ENCODE data around the gene HES4.
"Not testable (repeated sequence)": the region's sequence is repeated elsewhere in the genome, so short reads cannot be mapped to it uniquely, and the experiment has no call there.

The HES4 gene

GRCh38 chr1:978069-978834 lies 21.6 kb downstream of the HES4 start:
- no peak for TF ChIP-seq CTCF (conservative IDR thresholded peaks at IDR 0.05; ENCODE audit: low read length)
- no peak for DNase-seq (ENCODE audit: low read depth)
- no peak overlapping the region for H3K4me3 ChIP-seq (ENCODE audit: low read length)

GRCh38 chr1:976791-977190 lies 23.1 kb downstream of the HES4 start:
- not testable (repeated sequence) for DNase-seq (ENCODE audit: low read depth); H3K4me3 ChIP-seq (ENCODE audit: low read length)

GRCh38 chr1:975896-976683 lies 23.8 kb downstream of the HES4 start:
- DNase-seq (ENCODE audit: low read depth), result peak; percentile 67
- no peak overlapping the region for H3K4me3 ChIP-seq (ENCODE audit: low read length)
- peak; percentile 64 for TF ChIP-seq CTCF (conservative IDR thresholded peaks at IDR 0.05; ENCODE audit: low read length)

GRCh38 chr1:975365-975764 lies 24.5 kb downstream of the HES4 start:
- TF ChIP-seq CTCF (conservative IDR thresholded peaks at IDR 0.05; ENCODE audit: low read length), result no peak
- DNase-seq (ENCODE audit: low read depth), result no peak
- H3K4me3 ChIP-seq (ENCODE audit: low read length), result no peak overlapping the region

- no peak for TF ChIP-seq CTCF (conservative IDR thresholded peaks at IDR 0.05; ENCODE audit: low read length)
- H3K4me3 ChIP-seq (ENCODE audit: low read length), result no peak overlapping the region
- no peak for DNase-seq (ENCODE audit: low read depth)
Measured at GRCh38 chr1:974687-975328, 25.1 kb downstream of the HES4 start.

- DNase-seq (ENCODE audit: low read depth), result no peak
- no peak overlapping the region for H3K4me3 ChIP-seq (ENCODE audit: low read length)
- TF ChIP-seq CTCF (conservative IDR thresholded peaks at IDR 0.05; ENCODE audit: low read length), result no peak
Measured at GRCh38 chr1:974293-974640, 25.6 kb downstream of the HES4 start.

- TF ChIP-seq CTCF (conservative IDR thresholded peaks at IDR 0.05; ENCODE audit: low read length), result no peak
- no peak overlapping the region for H3K4me3 ChIP-seq (ENCODE audit: low read length)
Measured at GRCh38 chr1:973459-974292, 26.2 kb downstream of the HES4 start.

More at GRCh38 chr1:973459-974292, 26.2 kb downstream of the HES4 start:
- DNase-seq (ENCODE audit: low read depth), result no peak

Measured in AG10803 (cell line).